M059J (cell line): ENCODE results near the gene LGMN. TPM values are rescaled to one million over a fixed set of nuclear protein-coding genes. Genes with fewer than 3 reads are reported as not detected.

Source experiments
- DNase-seq: peaks from one replicate; pipeline ENCODE4 v3.0.0-alpha.2; 2012; ENCODE audit warnings: low read depth
- total RNA-seq: library from RNA; depleted of rRNA; stranded (reverse); fragments of >200 nt; shearing (Covaris generic); gene quantifications from 2 replicates; pipeline ENCODE4 v1.2.3, GENCODE V29; 2014

The LGMN gene
- total RNA-seq, 1 experiment from 2014 or later = 62.0 TPM

DNA sequence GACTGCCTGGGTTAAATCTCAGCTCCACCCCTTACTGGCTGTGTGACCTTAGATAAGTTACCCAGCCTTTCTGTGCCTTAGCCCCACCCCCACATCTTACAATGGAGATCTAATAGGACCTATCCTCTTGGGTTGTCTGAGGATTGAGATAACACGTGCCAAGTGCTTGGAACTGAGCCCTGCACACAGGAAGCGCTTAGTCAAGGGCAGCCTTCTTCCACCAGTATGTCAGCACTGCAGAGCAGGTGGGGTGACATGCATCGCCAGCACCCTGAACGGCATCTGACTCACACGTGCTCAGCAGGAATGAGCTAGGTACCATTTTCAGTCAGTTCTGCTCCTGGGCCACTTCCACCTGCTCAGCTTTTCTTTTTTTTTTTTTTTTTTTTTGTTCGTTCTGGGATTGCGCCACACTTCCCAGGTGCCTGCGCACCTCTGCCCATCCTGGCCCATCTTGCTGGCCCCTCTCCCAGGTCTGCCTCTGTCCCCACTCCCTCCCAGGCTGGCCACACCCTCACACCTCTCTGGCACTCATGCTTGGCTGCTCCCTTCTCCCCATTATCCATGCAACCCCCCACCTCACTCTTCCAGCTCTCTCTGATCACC is 19.6 kb downstream of the LGMN start:
- peak; percentile 79 for DNase-seq

DNA sequence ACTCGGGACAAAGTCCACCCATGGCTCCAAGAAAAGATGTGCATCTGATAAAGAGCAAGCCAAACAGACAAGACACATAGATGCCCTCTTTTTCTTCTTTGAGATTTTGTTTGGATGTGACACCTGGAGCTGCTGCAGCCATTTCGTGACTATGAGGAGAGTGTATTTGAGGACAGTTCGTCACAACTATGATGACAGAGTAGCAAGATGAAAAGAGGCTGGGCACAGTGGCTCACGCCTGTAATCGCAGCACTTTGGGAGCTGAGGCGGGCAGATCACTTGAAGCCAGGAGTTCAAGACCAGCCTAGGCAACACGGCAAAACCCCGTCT is 21.5 kb downstream of the LGMN start:
- DNase-seq = no peak

DNA sequence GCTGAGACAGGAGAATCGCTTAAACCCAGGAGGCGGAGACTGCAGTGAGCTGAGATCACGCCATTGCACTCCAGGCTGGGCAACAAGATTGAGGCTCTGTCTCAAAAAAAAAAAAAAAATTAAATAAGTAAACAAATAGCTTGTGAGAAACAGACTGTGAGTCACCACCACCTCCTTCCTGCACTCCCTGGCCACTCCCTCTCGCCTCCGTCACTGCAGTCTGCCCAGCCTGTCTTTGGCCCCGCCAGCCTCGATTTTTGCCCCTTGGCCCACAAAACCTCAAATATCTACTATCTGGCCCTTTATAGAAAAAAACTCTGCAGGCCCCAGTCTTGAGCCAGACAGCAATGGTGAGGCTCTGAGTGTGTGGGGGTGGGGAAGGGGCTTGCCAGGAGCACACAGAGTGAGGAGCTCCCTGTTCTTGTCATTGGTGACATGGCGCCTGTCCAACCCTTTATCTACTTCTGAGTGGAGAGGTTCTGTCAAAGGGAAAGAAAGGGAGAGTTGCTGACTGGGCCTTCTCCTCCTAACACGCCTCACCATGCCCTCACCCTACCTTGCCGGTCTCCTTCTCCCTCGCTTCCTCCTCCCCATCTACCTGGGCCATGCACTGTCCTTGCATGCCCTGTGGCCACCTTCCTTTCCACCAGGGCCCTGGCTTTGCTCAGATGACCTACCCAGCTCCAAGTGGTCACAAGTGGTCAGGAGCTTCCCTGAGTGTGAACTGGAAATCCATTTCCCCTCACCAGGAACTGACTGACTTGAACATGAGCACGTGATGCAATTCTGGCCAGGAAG is 22.1 kb downstream of the LGMN start:
- DNase-seq = peak; percentile 88

DNA sequence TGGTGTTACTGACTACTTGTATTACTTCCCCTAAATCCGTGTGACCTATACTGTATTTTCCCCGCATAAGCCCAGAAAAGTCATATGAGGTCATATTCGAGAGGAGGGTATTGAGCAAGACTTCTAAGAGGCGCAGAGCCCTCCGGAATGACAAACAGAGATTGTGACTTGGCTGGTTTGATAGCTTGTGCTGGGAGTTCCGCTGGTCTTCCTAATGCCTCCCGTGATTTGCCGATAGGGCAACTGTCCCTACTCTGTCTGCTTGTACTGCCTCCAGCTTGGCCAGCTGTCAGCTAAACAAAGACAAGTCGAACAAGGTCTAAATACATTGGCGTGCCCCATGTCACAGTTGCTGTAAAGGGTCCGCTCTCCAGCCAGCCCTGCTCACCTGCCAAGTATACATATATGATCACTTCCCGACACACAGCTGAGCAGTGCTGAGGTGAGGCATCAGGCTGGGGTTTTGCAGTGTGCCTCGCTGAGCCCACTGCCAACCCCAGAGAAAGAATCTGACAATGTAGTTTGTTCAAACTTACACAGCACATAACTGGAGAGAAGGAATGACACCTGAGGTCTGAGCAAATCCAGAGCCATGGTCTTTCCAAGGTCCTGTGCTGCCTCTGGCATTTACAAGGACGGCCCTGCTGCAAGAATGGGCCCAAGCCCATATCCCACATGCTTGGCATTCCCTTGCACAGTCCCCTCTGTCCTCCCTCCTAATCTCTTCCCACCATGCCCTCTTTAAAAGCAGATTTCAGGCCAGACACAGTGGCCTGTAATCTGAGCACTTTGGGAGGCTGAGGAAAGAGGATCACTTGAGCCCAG is 23.7 kb downstream of the LGMN start:
- no peak for DNase-seq

DNA sequence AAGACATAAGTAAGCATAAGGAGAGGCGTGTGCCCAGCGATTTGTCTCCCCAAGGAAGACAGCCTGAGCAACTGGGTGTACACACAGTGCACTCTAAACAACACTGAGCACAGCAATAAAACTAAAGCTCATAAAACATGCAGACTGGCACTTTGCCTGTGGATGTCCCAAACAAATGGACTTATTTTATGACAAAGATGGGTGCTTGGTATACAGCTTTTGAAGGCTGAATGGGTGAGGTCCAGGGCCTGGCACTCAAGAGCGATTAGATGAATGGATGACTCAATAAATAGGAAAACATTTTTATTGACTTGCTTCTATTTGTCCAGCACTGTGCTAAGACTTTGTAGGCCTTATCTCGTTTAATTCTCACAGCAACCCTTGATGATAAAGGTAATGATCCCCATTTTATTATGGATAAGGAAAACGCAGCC is 28.5 kb downstream of the LGMN start:
- DNase-seq = peak; percentile 6

DNA sequence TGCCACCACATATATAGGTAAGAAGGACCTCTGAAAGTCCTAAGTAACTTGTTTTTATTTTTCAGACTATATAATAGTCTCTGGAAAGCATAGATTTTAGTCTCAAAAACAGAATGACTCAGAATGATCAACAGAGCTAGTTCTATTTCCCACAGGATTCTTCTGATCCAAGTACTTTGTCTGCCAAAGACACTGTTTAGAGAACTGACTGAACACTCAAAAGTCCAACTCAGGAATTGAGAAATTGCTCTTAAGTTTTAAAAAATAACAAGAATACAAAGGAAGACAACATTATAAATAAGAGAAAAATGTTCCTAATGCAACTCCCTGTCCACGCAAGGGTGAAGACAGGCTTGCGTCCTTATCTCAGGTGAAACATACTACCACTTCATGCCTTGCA is 29.0 kb downstream of the LGMN start:
- no peak for DNase-seq

DNA sequence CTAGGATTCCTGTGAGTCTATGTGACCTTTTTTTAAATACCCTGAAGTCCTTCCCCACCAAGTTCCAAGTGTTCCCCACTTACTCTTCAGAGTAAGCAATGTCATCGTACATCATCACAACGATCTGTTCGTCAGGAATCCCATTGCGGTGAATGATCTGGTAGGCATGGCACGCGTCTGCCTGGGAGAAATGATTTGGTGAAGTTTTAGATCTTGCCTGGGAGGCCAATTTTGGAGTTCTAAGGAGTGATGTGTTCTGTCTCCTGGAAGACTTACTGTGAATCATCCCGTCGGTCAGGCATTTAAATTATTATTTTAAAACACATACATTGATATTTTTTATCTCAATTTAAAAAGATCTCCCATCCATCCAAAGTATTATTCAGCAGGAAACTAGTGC is 29.8 kb downstream of the LGMN start:
- DNase-seq = no peak

DNA sequence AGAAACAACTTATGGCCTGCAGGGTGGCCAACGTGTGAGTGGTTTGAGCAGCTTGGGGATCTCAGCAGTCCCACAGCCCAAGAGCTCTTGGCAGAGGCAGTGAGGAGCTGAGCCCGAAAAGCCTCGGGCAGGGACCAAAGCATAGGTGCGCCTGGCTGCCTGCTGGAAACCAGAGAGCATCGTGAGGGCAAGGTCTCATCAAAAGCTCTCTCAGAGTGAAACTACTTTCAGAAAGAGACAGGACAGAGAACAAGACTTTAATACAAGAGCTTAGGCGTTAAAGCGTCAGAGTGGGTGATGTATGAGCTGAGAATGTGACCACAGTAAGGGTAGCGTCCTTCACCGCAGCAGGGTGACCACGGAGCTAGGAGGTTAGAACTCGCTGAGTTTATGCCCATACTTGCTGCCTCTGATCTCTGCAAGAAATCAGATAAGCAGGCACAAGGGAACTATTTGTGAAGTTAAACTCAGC is 30.8 kb downstream of the LGMN start:
- DNase-seq = no peak

DNA sequence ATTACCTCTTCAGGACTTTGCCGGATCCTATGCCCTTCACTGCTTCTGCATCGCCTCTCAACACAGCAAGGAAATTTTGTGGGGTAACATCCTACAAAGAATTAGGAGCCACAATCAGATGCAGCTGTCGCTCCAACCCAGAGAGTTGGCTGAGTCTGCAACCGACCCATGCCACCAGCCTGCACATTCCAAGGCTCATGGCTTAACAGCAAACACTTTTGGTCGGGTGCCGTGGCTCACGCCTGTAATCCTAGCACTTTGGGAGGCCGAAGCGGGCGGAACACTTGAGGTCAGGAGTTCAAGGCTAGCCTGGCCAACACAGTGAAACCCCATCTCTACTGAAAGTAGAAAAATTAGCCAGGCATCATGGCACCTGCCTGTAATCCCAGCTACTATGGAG is 32.3 kb downstream of the LGMN start:
- no peak for DNase-seq

DNA sequence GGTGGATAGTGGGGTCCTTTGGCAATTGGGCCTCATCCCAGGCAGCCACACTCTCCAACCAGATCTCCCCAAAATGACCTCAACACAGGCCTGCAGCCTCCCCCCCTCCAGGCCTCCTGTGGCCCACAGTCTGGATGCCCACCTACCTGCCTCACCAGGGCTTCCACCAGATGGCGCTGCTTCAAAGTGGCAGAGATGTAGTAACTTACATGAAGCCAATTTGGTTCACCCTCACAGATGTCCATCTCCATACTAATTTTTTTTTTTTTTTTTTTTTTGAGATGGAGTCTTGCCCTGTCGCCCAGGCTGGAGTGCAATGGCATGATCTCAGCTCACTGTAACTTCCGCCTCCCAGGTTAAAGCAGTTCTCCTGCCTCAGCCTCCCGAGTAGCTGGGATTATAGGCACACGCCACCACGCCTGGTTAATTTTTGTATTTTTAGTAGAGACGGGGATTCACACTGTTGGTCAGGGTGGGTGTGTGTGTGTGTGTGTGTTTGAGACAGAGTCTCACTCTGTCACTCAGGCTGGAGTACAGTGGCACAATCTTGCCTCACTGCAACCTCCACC is 33.6 kb downstream of the LGMN start:
- peak; percentile 56 for DNase-seq

DNA sequence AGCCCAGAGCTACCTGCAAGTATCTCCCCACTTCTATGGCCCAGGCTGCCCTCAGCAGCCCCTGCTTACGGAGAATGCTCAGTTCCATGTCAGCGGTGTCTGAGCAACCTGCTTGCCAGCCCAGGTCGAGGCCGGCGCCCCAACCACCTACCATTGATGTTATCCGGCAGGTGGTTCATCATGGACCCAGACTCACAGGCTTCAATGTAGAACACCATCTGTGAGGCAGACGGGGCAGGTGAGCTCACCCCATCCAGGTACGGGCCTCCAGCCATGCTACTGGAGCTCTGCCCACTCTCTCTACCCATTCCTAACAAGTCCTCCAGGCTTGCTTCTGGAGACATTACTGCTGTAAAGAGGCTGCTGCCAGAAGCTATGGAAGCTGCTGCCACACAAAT is 35.8 kb downstream of the LGMN start:
- no peak for DNase-seq

DNA sequence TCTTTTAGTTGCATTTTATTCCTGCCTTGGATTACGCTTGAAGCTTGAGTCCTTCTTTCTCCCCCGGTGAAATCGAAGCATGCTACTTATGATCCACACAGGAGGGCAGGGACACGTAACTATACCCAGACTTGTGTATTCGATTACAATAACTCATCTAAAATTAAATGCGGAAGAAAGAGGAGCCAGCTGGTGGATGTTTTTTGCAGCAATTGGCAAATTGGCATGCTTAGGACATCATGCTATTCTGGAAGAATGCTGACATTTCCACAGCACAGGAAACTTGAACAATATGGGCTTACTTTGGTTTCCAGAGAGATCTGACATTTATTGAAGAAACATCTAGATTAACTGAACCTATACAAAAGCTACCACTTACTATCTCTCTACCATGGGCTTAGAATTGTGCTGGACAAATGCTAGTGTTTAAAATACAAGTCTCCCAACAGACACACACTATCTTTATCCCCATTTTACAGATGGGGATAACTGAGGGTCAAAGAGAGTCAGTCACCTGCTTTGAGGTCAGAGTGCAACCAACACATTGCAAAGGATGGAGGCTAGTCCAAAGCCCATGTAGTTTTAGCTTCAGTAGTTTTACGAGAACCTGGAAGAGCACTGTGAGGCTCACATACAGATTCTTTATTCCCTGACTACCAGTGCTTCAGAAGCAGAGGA is 36.3 kb downstream of the LGMN start:
- DNase-seq = no peak

DNA sequence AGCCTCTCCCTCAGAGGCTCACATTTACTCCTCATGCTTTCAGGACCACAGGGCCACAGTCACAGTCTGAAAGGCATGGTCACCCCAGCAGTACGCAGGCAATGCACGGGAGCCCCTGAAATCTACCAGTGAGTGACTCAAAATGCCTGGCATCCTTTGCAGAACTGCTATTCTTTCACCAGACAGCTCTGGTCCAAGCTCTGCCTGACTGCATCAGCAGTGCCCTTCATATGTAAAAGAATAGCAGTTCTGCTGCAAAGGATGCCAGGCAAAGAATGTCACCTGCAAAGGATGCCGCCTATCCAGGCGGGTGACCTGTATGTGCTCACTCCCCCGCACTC is 38.5 kb downstream of the LGMN start:
- no peak for DNase-seq

DNA sequence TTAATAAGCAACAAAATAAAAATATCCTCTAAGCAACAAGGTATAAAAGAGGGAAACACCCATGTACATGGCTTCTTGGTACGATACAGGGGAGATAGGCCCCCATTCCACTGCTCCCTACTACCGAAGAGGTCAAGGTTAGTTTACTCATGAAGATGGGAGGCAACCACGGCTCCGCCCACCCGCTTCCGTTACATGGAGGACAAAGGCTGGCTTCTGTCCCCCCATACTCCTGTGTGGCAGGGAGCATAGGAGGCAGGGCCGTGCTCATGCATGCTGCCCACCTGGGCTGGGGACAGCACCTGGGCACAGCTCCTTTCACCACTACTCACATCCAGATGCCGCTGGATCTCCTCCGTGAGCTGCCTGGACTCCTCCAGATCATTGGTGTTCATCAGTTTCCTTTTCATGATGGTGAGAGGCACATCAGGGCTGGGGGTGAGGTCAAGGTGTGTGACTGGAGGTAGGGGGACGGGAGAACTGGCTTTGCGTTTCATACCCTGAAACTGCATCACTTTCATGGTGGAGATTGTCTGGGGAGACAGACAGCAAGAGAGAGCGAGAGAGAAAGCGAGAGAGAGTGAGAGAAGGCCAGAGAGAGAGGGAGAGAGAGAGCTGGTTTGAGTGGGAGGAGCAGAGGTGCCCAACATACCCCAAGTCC is 39.0 kb downstream of the LGMN start:
- no peak for DNase-seq

DNA sequence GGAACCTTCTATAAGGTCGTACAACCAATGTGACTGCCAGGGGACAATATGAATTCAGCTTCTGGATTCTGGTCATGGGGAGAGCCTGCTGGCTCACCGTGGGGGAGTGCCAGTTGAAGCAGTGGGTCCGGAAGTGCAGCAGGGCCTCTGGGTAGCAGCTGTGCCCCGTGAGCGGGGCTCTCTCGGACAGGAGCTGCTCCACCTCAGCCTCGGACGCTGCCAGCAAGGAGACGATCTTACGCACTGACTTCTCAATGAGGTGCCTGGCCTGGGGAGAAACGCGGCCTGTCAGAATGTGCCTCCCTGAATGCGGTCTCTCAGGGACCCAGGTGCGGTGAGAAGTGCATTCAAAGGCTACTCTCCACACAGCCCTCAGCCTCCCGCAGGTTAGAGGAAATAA is 42.0 kb downstream of the LGMN start:
- DNase-seq = no peak

DNA sequence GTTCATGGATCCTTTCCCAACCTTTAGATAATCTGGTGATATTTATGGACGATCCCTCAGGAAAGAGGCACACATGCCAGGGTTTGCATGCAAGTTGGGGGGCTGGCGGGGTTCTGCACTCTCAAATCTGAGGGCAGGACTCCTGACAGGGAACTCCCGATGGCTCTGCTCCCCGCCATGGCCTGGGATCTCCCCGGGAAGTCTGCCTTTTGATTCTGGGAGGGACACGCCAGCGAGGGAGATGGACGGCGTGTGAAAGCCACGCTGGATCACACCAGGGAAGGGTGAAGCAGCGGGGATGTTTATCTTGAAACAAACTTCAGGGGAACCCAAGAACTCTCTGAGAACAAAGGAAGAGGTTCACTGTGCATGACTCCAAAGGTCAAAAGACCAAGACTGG is 43.6 kb downstream of the LGMN start:
- DNase-seq = no peak

DNA sequence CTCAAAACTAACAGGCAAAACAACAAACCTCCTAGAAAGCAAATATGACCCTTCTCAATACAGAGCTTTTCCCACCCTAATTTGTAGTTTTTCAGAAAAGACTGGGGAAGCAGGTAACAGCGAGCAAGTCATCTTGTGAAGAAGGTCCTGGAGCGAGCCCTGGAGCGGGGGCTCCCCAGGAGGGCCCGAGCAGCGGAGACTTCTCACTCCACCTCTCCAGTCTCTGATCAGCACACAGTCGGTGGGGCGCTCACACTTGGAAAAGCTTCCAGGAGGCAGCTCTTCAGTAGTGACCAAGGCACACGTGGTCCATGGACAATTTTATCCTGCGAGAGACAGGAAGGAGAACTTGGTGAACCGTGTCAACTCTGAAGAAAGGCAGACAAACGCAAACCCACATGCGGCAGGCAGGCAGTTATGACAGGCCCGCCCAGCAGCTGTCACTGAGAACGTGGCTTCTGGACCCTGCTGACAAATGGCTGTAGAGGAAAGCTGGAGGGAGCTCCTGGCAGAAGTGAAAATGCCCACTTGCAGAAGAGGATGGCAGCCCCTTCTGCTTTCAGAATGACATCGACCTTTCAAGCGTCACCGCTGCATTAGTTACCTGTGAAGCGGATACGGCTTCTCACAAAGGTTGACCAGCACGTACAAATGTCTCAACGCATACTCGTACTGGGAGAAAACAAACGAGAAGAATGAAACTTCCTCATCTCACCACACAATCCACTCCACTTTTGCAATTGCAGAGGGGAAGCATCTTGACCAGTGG is 44.2 kb downstream of the LGMN start:
- DNase-seq = no peak

DNA sequence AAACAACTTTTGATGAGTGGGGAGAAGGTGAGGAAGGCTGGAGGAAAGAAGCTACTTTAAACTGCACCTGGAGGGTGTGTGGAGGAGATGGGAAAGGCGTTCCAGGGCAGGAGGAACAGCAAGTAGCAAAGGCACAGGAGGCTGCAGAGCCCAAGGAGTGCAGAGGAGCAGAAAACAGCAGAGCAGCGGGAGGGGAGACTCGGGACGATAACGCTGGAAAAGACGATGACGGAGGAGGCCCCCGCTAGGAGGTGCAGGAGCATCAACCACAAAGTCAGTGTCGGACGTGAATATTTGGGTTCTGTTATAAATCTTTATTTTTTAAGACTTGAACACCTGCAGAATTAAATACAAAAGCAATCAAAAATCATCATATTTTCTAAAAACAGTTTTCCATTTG is 44.9 kb downstream of the LGMN start:
- no peak for DNase-seq

DNA sequence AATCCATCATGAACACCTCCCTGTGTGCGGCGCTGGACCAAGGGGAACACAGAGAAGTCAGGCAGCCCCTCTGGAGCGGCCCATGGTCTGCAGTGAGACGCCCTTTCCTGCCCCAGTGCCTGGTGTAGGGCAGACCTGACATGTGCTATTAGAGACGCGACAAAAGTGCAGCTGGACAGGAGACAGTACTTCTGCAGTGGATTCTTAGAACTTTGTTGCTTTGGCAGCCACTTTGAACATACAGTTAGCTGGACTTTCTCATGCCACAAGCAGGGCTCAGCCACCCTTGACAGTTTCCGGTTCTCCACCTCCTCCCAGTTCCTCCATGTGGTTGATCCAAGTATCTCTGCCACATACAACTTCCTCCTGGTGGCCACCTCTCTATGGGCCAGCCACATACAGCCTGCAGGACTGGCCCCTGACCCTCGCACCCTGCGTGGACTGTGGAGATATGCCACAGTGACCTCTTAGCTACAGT is 45.9 kb downstream of the LGMN start:
- no peak for DNase-seq

DNA sequence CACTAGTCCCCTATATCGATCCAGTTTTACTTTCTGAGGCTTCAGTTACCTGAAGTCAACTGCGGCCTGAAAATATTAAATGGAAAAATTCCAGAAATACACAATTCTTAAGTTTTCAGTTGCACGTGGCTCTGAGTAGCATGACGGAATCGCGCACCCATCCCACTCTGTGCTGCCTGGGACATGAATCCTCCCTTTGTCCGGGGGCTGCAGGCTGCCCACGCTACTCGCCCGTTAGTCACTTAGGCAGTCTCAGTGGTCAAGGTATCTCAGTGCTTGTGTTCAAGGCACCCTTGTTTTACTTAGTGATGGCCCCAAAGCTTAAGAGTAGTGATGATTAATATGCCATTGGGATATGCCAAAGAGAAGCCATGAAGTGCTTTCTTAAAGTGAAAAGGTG is 46.6 kb downstream of the LGMN start:
- DNase-seq = no peak

DNA sequence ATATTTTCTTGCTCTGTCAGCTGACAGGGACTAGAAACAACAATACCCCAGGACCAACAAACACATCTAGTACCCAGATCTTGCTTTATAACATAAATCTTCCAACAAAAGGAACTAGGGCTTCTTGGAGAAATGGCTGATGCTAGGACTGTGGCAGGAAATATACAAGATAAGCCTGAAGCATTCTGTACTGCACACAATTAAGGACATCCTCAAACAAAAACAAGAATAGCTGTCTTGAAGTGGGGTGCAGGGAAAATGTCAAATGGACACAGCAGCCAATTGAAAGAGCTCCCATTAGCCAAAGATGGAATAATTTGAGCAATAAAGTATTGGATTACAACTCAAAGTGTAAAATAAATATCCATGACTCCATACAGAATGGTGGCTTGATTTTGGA is 50.0 kb downstream of the LGMN start:
- DNase-seq = no peak
